ENCODE results near the gene EEF2K. TPM values are rescaled to one million over a fixed set of nuclear protein-coding genes. Genes with fewer than 3 reads are reported as not detected.
A peak's percentile ranks its signal among the peaks of the same experiment; 100 is the strongest.

Gene EEF2K
- total RNA-seq, 3 donors from 2014 or later, result 38.6 to 60.8 (median 39.7) TPM

DNA sequence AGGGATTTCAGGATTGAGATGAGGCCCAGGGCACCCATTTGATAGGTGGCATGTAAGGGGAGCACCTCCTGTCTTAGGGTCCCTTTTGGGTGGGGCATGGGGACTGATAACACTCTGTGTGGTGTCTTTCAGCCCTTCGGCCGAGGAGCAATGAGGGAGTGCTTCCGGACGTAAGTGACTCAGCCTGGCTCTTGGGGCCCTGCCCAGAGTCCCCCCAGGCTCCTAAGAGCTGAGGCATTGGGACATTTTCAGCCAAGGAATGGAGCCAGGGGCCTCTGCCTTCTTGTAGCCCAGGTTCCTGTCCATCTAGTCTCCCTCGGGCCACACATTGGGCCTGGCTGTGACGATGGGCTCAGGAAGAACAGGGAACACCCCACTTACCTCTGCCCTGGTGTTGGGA lies 44.4 kb downstream of the EEF2K start:
- H3K36me3 ChIP-seq (ENCODE audit: low read depth), result no peaks in the 10 kb centered on the region

DNA sequence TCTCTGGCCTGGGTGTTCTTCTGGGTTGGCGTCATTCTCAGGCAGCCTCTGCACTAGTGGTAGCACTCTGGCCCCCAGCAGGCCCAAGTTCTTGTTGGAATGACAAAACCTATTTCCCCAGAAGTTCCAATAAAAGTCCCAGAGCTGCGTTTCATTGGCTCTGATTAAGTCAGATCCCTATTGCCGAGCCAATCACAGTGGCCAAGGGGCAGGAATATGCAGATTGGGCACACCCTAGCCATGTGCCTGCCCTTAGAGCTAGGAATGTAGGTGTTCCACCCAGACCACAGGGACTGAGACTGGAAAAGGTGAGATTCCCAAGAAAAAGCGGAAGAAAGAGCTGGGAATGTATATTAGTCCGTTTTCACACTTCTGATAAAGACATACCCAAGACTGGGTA lies 46.2 kb downstream of the EEF2K start:
- no peak for DNase-seq
- H3K36me3 ChIP-seq (ENCODE audit: low read depth), result peaks cover 2% of the 10 kb centered on the region
- intact Hi-C loops (cut with DNase I, micrococcal nuclease), result no loop called here

More for the DNA sequence above, 44.4 kb downstream of the EEF2K start:
- no peak for TF ChIP-seq CTCF (IDR thresholded peaks at IDR 0.05)
- Histone ChIP-seq H3K4me1 (ENCODE audit: low read depth) (no peaks in the 10 kb centered on the region), H3K9me3 (peaks cover 6% of the 10 kb centered on the region), H3K4me3 (no peak overlapping the region)
- ATAC-seq (no peak), DNase-seq (no peak)
- intact Hi-C loops (cut with DNase I, micrococcal nuclease), result no loop called here

DNA sequence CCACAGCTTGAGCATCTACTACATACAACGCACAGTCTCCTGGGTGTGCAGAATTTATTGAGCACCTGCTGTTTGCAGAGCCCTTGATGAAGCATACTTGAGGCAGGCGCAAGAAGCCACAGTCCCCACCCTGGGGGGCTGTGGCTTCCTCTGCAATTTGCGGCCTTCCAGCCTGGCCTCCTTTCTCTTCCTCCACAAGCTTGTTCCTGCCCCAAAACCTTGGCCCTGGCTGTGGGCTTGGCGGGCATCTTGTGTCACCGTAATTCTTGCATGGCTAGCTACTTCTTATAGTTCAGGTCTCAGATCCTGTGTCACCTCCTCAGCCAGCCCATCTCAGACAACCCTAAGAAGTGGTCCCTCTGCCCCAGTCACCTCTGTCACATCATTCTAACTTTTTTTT lies 47.2 kb downstream of the EEF2K start:
- DNase-seq (no peak), ATAC-seq (no peak)
- Histone ChIP-seq H3K36me3 (ENCODE audit: low read depth) (peaks cover 3% of the 10 kb centered on the region), H3K4me1 (ENCODE audit: low read depth) (no peaks in the 10 kb centered on the region), H3K9me3 (peaks cover 6% of the 10 kb centered on the region), H3K4me3 (no peak overlapping the region)
- intact Hi-C loops (cut with DNase I, micrococcal nuclease), result no loop called here
- no peak for TF ChIP-seq CTCF (IDR thresholded peaks at IDR 0.05)

More for the DNA sequence above, 46.2 kb downstream of the EEF2K start:
- no peak for TF ChIP-seq CTCF (IDR thresholded peaks at IDR 0.05)
- peak; percentile 51 for ATAC-seq
- H3K4me1 ChIP-seq (ENCODE audit: low read depth), result no peaks in the 10 kb centered on the region
- no peak overlapping the region for H3K4me3 ChIP-seq
- H3K9me3 ChIP-seq, result peaks cover 6% of the 10 kb centered on the region

DNA sequence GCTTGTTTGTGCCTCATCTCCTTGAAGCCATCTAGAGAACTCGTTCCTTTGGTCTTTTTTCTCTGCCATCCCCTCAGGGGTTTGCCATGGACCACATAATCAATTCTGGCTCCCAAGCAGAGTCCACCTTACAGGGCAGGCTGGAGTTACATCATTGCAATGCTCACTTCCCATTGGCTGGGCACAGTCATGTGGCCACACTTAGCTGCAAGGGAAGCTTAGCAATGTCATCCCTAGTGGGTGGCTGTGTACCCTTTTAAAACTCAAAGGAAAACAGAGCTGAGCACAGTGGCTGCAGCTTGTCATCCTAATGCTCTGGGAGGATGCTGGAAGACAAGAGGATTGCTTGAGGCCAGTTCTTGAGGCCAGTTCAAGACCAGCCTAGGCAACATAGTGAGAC lies 49.3 kb downstream of the EEF2K start:
- no peak overlapping the region for H3K4me3 ChIP-seq
- intact Hi-C loops (cut with DNase I, micrococcal nuclease), result no loop called here
- DNase-seq (no peak), ATAC-seq (no peak)
- peaks cover 3% of the 10 kb centered on the region for H3K36me3 ChIP-seq (ENCODE audit: low read depth)
- H3K9me3 ChIP-seq, result peaks cover 6% of the 10 kb centered on the region
- TF ChIP-seq CTCF (IDR thresholded peaks at IDR 0.05), result no peak
- no peaks in the 10 kb centered on the region for H3K4me1 ChIP-seq (ENCODE audit: low read depth)

GRCh38 chr16:22257440-22257839 lies 51.4 kb downstream of the EEF2K start:
- TF ChIP-seq CTCF (IDR thresholded peaks at IDR 0.05), result no peak
- H3K9me3 ChIP-seq, result peaks cover 6% of the 10 kb centered on the region
- peak in 1 of 3 donors; percentile 16 for DNase-seq
- no peaks in the 10 kb centered on the region for H3K4me1 ChIP-seq (ENCODE audit: low read depth)
- H3K4me3 ChIP-seq, result no peak overlapping the region
- intact Hi-C loops (cut with DNase I, micrococcal nuclease), result no loop called here
- ATAC-seq, result no peak
- peaks cover 3% of the 10 kb centered on the region for H3K36me3 ChIP-seq (ENCODE audit: low read depth)

DNA sequence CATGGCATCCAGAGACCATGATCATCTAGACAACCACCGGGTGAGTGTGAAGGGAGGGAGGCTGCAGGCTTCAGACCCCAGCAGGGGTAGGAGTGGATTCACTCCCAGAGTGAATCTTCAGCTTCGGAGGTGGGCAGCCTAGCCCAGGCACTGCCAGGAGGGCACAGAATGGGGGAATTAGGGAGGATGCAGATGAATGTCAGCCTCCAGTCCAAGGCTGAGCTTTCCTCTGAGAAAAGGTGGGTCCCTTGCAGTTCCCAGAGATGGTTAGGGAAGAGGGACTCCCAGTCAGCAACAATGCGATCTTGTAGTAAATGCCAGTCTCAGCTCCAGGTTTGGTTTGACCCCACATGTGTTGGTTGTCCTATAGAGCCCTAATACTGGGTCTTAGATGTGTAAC lies 54.4 kb downstream of the EEF2K start:
- TF ChIP-seq CTCF (IDR thresholded peaks at IDR 0.05), result no peak
- Histone ChIP-seq H3K4me1 (ENCODE audit: low read depth) (no peaks in the 10 kb centered on the region), H3K9me3 (no peaks in the 10 kb centered on the region), H3K36me3 (ENCODE audit: low read depth) (peaks cover 3% of the 10 kb centered on the region), H3K4me3 (no peak overlapping the region)
- peak in 1 of 3 donors; percentile 3 for DNase-seq
- intact Hi-C loops (cut with DNase I, micrococcal nuclease), result no loop called here
- no peak for ATAC-seq

All from mucosa of descending colon (tissue), 3 donors.